Measurements from ENCODE around the gene CDYL2. TPM values are rescaled to one million over a fixed set of nuclear protein-coding genes. Genes with fewer than 3 reads are reported as not detected.

Gene CDYL2
- total RNA-seq, 1 experiment from 2014 or later = 7.6 TPM

DNA sequence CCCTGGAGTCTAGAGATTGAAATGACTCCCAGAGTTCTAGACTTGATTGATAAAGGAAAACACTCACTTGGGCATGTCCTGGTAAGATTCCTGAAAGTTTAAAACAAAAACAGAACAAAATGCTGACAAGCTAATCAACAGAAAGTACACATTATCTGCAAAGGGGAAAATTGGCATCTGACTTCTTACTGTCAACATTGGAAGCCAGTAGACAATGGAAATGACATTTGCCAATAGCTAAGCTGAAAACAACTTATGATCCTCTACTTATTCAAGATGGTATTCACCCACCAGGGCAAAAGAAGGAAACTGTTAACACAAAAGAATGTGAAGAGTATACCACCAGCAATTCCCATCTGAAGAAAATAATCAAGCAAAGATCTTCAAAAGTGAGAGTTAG, 36.8 kb upstream of the CDYL2 start:
- peaks cover 21% of the 10 kb centered on the region for H3K4me1 ChIP-seq (ENCODE audit: insufficient read depth, low read length)
- H4K20me1 ChIP-seq (ENCODE audit: low read length) = no peaks in the 10 kb centered on the region
- H3K36me3 ChIP-seq (ENCODE audit: low read depth, low read length) = no peaks in the 10 kb centered on the region
- H3K9me2 ChIP-seq (replicated peaks; ENCODE audit: low read length) = no peaks in the 10 kb centered on the region
- H3K9ac ChIP-seq (ENCODE audit: low read length) = no peak overlapping the region
- H3K27me3 ChIP-seq (ENCODE audit: low read length) = no peaks in the 10 kb centered on the region
- H3K4me3 ChIP-seq (ENCODE audit: low read length) = no peak overlapping the region
- ChIA-PET POLR2A (ENCODE audit: unreplicated experiment) (no interaction called here), CTCF (no interaction called here)
- peaks cover 11% of the 10 kb centered on the region; the same call in 1 of the 2 replicates for H3K9me3 ChIP-seq (ENCODE audit: low read length)
- H3F3A ChIP-seq (ENCODE audit: low read length, unreplicated experiment) = peaks cover 13% of the 10 kb centered on the region
- no peak overlapping the region for H3K27ac ChIP-seq (ENCODE audit: low read length)
- intact Hi-C loops (cut with micrococcal nuclease) = no loop called here
- no peak overlapping the region for H3K4me2 ChIP-seq (ENCODE audit: low read length)
- ATAC-seq = no peak
- TF ChIP-seq, protein P1, sequence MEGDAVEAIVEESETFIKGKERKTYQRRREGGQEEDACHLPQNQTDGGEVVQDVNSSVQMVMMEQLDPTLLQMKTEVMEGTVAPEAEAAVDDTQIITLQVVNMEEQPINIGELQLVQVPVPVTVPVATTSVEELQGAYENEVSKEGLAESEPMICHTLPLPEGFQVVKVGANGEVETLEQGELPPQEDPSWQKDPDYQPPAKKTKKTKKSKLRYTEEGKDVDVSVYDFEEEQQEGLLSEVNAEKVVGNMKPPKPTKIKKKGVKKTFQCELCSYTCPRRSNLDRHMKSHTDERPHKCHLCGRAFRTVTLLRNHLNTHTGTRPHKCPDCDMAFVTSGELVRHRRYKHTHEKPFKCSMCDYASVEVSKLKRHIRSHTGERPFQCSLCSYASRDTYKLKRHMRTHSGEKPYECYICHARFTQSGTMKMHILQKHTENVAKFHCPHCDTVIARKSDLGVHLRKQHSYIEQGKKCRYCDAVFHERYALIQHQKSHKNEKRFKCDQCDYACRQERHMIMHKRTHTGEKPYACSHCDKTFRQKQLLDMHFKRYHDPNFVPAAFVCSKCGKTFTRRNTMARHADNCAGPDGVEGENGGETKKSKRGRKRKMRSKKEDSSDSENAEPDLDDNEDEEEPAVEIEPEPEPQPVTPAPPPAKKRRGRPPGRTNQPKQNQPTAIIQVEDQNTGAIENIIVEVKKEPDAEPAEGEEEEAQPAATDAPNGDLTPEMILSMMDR (conservative IDR thresholded peaks at IDR 0.05; ENCODE audit: low read depth, low read length) = no peak
- no peak for TF ChIP-seq EZH2phosphoT487 (IDR thresholded peaks at IDR 0.05; ENCODE audit: borderline replicate concordance, low read length)
- TF ChIP-seq EZH2 (IDR thresholded peaks at IDR 0.05; ENCODE audit: low read length, unreplicated experiment) = no peak
- no peak for DNase-seq
- H2AFZ ChIP-seq (ENCODE audit: low read length) = no peak overlapping the region
- no TSS peak for BruUV-seq (replicated peaks)
- no peaks in the 10 kb centered on the region for H3K79me2 ChIP-seq (ENCODE audit: low read length)

DNA sequence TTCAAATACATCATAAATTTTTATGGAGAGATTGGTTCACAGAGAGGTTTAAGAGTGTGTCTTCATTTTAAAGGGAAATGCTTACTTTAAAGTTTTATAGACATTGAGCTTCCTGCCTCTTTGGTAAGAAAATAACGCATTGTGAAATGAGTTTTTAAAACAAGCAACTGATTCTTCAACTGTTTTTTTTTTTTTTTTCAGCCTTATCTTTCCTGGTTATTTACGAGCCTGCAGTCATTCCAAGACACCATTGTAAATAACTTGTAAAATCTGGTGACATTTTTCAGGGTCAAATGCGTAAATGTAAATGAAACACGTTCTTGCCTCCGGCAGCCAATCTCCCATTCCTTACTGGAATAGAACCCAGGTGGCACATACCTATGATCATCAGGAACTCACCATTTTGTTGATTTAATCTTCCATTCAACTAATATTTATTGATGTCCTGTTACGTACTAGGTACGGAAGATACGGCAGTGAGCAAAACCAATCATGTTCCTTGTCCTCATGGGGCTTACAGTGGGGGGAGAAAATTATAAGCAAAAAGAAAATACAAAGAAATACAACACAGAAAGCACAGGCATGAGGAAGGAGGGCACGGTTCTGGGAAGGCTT, 33.2 kb upstream of the CDYL2 start:
- Histone ChIP-seq H3K9me3 (ENCODE audit: low read length) (peaks cover 11% of the 10 kb centered on the region; the same call in 1 of the 2 replicates), H3K79me2 (ENCODE audit: low read length) (no peaks in the 10 kb centered on the region), H3K36me3 (ENCODE audit: low read depth, low read length) (no peaks in the 10 kb centered on the region), H3K4me1 (ENCODE audit: insufficient read depth, low read length) (peaks cover 28% of the 10 kb centered on the region), H3K27me3 (ENCODE audit: low read length) (no peaks in the 10 kb centered on the region), H3K9ac (ENCODE audit: low read length) (peak overlapping the region; percentile 100), H3K9me2 (replicated peaks; ENCODE audit: low read length) (no peaks in the 10 kb centered on the region), H3F3A (ENCODE audit: low read length, unreplicated experiment) (peaks cover 15% of the 10 kb centered on the region), H2AFZ (ENCODE audit: low read length) (peak overlapping the region; percentile 57), H3K27ac (ENCODE audit: low read length) (peak overlapping the region; percentile 100), H4K20me1 (ENCODE audit: low read length) (no peaks in the 10 kb centered on the region), H3K4me2 (ENCODE audit: low read length) (peak overlapping the region; percentile 83), H3K4me3 (ENCODE audit: low read length) (peak overlapping the region; percentile 45)
- TF ChIP-seq EZH2phosphoT487 (IDR thresholded peaks at IDR 0.05; ENCODE audit: borderline replicate concordance, low read length) (no peak), EZH2 (IDR thresholded peaks at IDR 0.05; ENCODE audit: low read length, unreplicated experiment) (no peak)
- TF ChIP-seq, protein P1 (conservative IDR thresholded peaks at IDR 0.05; ENCODE audit: low read depth, low read length) = no peak
- intact Hi-C loops (cut with micrococcal nuclease) = loop anchor here (5.0 kb wide), 1 partner anchor 170 kb away; the partner anchor contains the start of genes CENPN and CMC2
- ATAC-seq (peak; percentile 75), DNase-seq (peak; percentile 90)
- no TSS peak for BruUV-seq (replicated peaks)
- CTCF ChIA-PET = no interaction called here
- POLR2A ChIA-PET (ENCODE audit: unreplicated experiment) = no interaction called here

DNA sequence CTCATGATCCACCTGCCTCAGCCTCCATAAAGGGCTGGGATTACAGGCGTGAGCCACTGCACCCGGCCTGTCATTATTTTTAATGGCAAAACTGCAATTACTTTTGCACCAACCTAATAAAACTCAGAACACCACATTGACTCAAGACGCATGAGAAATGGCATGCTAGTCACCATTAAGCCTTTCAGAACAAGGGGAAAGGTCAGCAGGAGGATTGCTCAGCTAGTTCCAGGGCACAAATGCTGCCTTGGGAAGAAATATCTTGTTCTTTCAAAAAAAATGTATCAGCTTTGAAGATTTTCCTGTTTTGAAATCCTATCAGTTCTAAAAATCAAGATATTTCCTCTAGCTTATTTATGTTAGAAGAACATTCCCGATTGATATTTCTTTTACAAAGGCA, 32.4 kb upstream of the CDYL2 start:
- Histone ChIP-seq H3K9me2 (replicated peaks; ENCODE audit: low read length) (no peaks in the 10 kb centered on the region), H3K36me3 (ENCODE audit: low read depth, low read length) (no peaks in the 10 kb centered on the region), H3K4me2 (ENCODE audit: low read length) (peak overlapping the region; percentile 83), H3K4me1 (ENCODE audit: insufficient read depth, low read length) (peaks cover 28% of the 10 kb centered on the region), H3K79me2 (ENCODE audit: low read length) (no peaks in the 10 kb centered on the region), H3F3A (ENCODE audit: low read length, unreplicated experiment) (peaks cover 15% of the 10 kb centered on the region), H3K4me3 (ENCODE audit: low read length) (peak overlapping the region; percentile 45), H3K9me3 (ENCODE audit: low read length) (peaks cover 11% of the 10 kb centered on the region; the same call in 1 of the 2 replicates), H3K27me3 (ENCODE audit: low read length) (no peaks in the 10 kb centered on the region), H3K27ac (ENCODE audit: low read length) (peak overlapping the region; percentile 100), H2AFZ (ENCODE audit: low read length) (peak overlapping the region; percentile 48; the same call in 1 of the 2 replicates), H3K9ac (ENCODE audit: low read length) (peak overlapping the region; percentile 100), H4K20me1 (ENCODE audit: low read length) (no peaks in the 10 kb centered on the region)
- BruUV-seq (replicated peaks) = no TSS peak
- ChIA-PET CTCF (interaction anchor here (0.6 kb wide), 1 partner anchor 370 kb away, joined by 11 read pairs; no protein-coding TSS in a partner anchor), POLR2A (ENCODE audit: unreplicated experiment) (no interaction called here)
- intact Hi-C loops (cut with micrococcal nuclease) = loop anchor here (5.0 kb wide), 1 partner anchor 170 kb away; the partner anchor contains the start of genes CENPN and CMC2
- TF ChIP-seq EZH2phosphoT487 (IDR thresholded peaks at IDR 0.05; ENCODE audit: borderline replicate concordance, low read length) = no peak
- TF ChIP-seq, protein P1 (conservative IDR thresholded peaks at IDR 0.05; ENCODE audit: low read depth, low read length) = no peak
- no peak for TF ChIP-seq EZH2 (IDR thresholded peaks at IDR 0.05; ENCODE audit: low read length, unreplicated experiment)
- DNase-seq (peak; percentile 74), ATAC-seq (peak; percentile 53)
